ENCODE results near the gene RALGAPB.
A peak's percentile ranks its signal among the peaks of the same experiment; 100 is the strongest.
"Not testable (repeated sequence)": the region's sequence is repeated elsewhere in the genome, so short reads cannot be mapped to it uniquely, and the experiment has no call there.

Gene RALGAPB

DNA sequence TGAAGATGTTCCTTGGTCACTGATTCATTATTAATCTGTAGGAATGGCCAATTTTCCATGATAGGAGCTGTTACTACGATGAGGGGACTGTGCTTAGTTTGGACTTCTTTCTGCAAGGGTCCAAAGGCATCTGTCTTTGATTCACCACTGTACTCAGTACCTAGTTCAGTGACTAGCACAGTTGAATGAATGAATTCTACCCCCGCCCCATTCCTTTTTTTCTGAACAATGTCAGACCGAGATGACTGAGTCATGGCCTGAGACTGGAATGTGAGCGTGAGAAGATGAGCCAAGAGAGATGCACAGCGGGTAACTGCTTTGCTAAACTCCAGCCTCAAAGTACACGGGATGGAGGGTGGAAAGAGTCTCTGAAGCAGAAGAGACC is 37.1 kb upstream of the RALGAPB start:
- TF ChIP-seq, protein P1, sequence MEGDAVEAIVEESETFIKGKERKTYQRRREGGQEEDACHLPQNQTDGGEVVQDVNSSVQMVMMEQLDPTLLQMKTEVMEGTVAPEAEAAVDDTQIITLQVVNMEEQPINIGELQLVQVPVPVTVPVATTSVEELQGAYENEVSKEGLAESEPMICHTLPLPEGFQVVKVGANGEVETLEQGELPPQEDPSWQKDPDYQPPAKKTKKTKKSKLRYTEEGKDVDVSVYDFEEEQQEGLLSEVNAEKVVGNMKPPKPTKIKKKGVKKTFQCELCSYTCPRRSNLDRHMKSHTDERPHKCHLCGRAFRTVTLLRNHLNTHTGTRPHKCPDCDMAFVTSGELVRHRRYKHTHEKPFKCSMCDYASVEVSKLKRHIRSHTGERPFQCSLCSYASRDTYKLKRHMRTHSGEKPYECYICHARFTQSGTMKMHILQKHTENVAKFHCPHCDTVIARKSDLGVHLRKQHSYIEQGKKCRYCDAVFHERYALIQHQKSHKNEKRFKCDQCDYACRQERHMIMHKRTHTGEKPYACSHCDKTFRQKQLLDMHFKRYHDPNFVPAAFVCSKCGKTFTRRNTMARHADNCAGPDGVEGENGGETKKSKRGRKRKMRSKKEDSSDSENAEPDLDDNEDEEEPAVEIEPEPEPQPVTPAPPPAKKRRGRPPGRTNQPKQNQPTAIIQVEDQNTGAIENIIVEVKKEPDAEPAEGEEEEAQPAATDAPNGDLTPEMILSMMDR (IDR thresholded peaks at IDR 0.05; ENCODE audit: low read depth, low read length, missing control alignments), result no peak
- DNase-seq (ENCODE audit: low read depth), result no peak
- H3K4me3 ChIP-seq (ENCODE audit: low read depth, low read length), result no peak overlapping the region

DNA sequence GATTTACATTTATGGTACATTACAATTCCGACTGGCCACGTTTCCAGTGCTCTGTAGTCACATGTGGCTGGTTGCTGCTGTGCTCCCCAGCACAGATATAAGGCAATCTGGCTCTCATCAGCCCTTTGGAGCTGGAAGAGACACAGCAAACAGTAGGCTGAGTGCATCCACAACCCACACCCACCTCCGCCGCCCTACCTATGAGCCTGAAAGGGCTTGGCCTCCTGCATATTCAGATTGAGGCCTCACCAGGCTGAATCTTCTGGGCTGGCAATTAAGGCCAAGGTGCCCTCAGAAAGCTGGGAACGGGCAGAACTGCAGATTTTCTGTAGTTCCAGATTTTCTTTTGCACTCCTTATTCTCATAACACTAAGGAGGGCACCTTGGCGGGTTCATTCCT is 34.8 kb upstream of the RALGAPB start:
- DNase-seq (ENCODE audit: low read depth), result no peak
- TF ChIP-seq, protein P1 (IDR thresholded peaks at IDR 0.05; ENCODE audit: low read depth, low read length, missing control alignments), result no peak

DNA sequence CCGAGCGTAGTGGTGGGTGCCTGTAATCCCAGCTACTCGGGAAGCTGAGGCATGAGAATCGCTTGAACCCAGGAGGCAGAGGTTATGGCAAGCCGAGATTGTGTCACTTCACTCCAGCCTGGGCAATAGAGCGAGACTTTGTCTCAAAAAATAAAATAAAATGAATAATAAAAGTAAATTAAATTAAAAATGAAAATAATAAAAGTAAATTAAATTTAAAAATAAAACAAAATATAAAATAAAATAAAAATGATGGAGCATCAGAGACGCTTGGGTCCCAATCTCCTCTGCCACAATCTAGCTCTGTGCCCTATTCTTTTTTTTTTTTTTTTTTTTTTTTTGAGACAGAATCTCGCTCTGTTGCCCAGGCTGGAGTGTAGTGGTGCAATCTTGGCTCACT is 31.5 kb upstream of the RALGAPB start:
- not testable (repeated sequence) for DNase-seq (ENCODE audit: low read depth); H3K4me3 ChIP-seq (ENCODE audit: low read depth, low read length)

More for the DNA sequence above, 34.8 kb upstream of the RALGAPB start:
- no peak overlapping the region for H3K4me3 ChIP-seq (ENCODE audit: low read depth, low read length)

DNA sequence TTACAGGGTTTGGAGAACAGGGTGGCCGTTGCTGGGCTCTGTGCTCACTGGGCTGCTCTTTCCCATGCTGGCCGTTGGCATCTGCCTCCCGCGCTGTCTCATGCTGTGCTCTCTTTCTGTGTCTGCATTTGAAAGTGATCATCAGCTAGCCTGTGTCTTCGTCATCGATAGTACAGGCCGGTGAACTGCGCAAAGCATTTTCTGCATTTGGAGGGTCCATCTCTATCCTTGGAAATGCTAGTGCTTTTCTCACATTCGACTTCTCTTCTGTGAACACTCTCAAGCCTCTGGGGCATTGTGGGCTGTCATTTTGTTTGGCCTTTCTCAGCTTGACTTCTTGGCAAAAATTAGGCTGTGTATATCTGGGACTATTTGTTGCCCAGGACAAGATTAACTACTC is 30.7 kb upstream of the RALGAPB start:
- TF ChIP-seq, protein P1 (IDR thresholded peaks at IDR 0.05; ENCODE audit: low read depth, low read length, missing control alignments), result no peak
- DNase-seq (ENCODE audit: low read depth), result no peak
- no peak overlapping the region for H3K4me3 ChIP-seq (ENCODE audit: low read depth, low read length)

DNA sequence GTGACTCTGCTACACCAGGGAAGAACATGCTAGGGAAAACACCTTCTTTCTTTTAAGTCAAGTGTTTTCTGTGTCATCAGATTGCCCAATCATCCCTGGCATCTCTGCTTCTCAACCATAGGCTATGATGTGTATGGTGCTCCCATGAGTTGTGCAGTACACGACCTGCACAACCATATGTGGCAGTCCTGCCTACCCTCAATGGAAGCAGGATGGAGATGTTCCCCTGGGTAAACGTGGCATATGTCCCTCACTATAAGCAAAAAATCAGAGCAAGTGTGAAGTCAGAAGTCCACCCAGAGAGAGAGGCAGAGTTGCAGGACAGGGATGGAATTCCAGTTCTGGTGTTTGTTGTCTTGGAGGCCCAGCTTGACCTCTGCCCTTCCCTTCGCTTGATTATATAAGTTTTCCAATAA is 27.3 kb upstream of the RALGAPB start:
- no peak for DNase-seq (ENCODE audit: low read depth)
- TF ChIP-seq, protein P1 (IDR thresholded peaks at IDR 0.05; ENCODE audit: low read depth, low read length, missing control alignments), result no peak
- no peak overlapping the region for H3K4me3 ChIP-seq (ENCODE audit: low read depth, low read length)

DNA sequence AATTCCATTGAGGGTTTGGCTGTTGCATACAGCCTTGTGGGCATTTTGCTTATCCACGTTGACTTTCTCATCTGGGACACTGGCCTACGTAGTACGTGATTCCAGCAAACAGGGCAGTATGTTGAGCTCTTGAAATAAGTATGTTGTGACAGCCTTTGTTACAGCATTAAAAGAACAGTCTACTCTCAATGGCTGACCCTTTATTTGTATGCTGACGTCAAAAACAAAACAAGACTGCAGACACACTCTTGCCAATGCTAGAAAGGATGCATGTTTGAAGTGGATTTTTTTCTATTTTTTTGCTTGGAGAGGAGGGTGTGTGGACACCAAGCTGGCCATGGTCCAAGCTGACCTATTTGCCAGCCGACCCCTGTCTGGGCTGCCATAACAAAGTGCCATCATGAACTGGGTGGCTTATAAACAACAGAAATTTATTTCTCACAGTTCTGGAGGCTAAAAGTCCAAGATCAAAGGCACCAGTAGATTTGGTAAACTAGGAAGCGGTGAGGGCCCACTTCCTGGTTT is 26.7 kb upstream of the RALGAPB start:
- peak overlapping the region; percentile 82; the same call in 1 of the 2 replicates for H3K4me3 ChIP-seq (ENCODE audit: low read depth, low read length)

DNA sequence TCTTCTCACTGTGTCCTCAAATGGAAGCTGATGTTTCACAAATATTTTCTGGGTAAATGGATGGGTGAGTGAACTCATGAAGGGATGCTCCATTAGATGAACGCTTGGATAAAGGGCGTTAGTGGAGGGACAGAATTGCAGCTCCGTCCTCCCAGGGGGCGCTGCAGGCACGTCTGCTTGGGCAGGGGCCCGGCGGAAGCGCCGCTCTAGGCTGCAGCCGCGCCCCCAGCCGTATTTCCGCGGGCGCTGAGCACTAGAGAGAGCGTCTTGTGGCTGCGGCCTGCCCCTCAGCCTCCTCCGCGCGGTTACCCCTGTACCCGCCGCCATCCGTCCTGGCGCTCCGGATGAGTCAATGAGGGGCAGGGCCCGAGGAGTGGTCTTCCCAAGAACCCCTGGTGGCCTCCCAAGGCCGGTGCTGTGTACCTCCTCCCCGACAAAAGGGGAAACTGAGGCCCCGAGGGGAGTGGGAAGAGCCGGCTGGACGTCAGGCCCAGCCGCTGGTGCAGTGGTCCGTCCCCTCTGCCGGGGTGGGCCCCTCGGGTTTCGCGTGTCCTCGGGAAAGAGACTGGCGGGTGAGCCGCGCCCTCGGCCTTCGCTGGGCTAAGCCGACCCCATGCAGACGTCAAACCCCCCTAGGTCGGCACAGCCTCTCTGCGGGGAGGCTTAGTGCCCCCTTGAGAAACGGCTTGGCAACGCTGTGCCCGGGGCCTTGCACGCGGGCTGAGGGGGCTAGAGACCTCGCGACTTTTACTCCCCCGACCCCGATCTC is 26.0 kb upstream of the RALGAPB start:
- DNase-seq (ENCODE audit: low read depth), result peak; percentile 90
- H3K4me3 ChIP-seq (ENCODE audit: low read depth, low read length), result peak overlapping the region; percentile 82
- TF ChIP-seq, protein P1 (IDR thresholded peaks at IDR 0.05; ENCODE audit: low read depth, low read length, missing control alignments), result peak; percentile 91

More for the DNA sequence above, 26.7 kb upstream of the RALGAPB start:
- TF ChIP-seq, protein P1 (IDR thresholded peaks at IDR 0.05; ENCODE audit: low read depth, low read length, missing control alignments), result no peak
- no peak for DNase-seq (ENCODE audit: low read depth)
